Measurements from ENCODE around the gene TLR4.

The TLR4 gene

DNA sequence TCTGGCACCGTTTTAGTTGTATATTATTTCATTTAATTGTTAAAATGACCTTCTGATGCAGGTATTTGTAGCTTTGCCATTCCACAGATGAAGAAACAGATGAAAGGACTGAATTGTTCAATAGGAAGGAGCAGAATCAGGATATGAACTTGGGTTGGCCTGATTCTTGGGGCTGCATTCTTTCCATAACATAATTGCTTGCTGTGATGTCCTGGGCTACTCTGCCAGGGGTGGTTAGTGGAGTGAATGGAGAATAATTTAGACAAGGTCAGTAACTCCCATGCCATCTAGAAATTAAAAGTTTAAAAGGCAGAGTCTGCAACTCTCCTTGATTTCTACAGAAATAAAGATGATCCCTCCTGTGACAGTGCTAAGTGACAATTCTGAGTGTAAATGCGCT, 15.9 kb downstream of the TLR4 start:
- Histone ChIP-seq H3K4me3 (replicated peaks; ENCODE audit: low read depth, low read length) (no peak overlapping the region), H3K27me3 (replicated peaks; ENCODE audit: control insufficient read depth, insufficient read depth, low read length) (no peaks in the 10 kb centered on the region), H3K36me3 (ENCODE audit: control insufficient read depth, insufficient read depth, low read length) (no peaks in the 10 kb centered on the region)
- TF ChIP-seq, protein P1, sequence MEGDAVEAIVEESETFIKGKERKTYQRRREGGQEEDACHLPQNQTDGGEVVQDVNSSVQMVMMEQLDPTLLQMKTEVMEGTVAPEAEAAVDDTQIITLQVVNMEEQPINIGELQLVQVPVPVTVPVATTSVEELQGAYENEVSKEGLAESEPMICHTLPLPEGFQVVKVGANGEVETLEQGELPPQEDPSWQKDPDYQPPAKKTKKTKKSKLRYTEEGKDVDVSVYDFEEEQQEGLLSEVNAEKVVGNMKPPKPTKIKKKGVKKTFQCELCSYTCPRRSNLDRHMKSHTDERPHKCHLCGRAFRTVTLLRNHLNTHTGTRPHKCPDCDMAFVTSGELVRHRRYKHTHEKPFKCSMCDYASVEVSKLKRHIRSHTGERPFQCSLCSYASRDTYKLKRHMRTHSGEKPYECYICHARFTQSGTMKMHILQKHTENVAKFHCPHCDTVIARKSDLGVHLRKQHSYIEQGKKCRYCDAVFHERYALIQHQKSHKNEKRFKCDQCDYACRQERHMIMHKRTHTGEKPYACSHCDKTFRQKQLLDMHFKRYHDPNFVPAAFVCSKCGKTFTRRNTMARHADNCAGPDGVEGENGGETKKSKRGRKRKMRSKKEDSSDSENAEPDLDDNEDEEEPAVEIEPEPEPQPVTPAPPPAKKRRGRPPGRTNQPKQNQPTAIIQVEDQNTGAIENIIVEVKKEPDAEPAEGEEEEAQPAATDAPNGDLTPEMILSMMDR (IDR thresholded peaks at IDR 0.05; ENCODE audit: insufficient read depth, low read length, poor library complexity, severe bottlenecking) = no peak
- DNase-seq (ENCODE audit: extremely low read depth, insufficient read length) = no peak

DNA sequence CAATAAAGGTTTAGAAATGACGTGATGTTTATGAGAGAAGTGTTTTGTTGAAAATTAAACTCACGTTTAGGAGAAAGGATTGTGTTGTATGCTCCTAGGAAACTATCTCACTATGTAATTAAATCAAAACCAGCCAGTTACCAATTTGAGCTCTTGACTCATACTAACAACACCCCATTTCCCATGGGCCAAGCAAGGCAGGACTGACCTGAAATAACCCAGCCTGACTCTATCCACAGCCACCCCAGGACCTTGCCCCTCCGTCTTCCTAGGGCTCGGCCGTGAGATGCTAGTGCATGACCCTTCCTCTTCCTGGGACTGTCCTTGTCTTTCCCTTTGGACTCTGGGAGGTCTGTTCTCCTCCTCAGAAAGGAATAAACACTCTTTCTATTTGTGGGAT, 16.4 kb downstream of the TLR4 start:
- no peaks in the 10 kb centered on the region for H3K27me3 ChIP-seq (replicated peaks; ENCODE audit: control insufficient read depth, insufficient read depth, low read length)
- no peaks in the 10 kb centered on the region for H3K36me3 ChIP-seq (ENCODE audit: control insufficient read depth, insufficient read depth, low read length)
- H3K4me3 ChIP-seq (replicated peaks; ENCODE audit: low read depth, low read length) = no peak overlapping the region
- TF ChIP-seq, protein P1 (IDR thresholded peaks at IDR 0.05; ENCODE audit: insufficient read depth, low read length, poor library complexity, severe bottlenecking) = no peak
- DNase-seq (ENCODE audit: extremely low read depth, insufficient read length) = no peak

DNA sequence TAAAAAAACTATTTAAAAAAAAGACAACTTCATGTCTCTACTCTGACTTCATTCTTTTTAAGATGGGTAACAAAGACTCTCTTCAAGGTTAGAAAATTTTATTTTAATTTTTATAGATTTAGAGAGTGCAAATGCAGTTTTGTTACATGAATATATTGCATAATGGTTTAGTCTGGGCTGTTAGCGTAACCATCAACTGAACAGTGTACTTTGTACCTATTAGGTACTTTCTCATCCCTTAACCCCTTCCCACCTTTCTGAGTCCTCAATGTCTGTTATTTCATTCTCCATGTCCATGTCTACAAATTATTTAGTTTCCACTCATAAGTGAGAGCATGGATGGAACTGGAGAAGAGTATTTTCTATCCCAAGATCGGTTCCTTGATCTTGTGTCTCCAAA, 16.8 kb downstream of the TLR4 start:
- H3K36me3 ChIP-seq (ENCODE audit: control insufficient read depth, insufficient read depth, low read length) = no peaks in the 10 kb centered on the region
- no peak overlapping the region for H3K4me3 ChIP-seq (replicated peaks; ENCODE audit: low read depth, low read length)
- TF ChIP-seq, protein P1 (IDR thresholded peaks at IDR 0.05; ENCODE audit: insufficient read depth, low read length, poor library complexity, severe bottlenecking) = no peak
- no peak for DNase-seq (ENCODE audit: extremely low read depth, insufficient read length)
- H3K27me3 ChIP-seq (replicated peaks; ENCODE audit: control insufficient read depth, insufficient read depth, low read length) = 0 out of 2 replicates have a peak, but pooled peaks cover 1% of the 10 kb centered on the region

DNA sequence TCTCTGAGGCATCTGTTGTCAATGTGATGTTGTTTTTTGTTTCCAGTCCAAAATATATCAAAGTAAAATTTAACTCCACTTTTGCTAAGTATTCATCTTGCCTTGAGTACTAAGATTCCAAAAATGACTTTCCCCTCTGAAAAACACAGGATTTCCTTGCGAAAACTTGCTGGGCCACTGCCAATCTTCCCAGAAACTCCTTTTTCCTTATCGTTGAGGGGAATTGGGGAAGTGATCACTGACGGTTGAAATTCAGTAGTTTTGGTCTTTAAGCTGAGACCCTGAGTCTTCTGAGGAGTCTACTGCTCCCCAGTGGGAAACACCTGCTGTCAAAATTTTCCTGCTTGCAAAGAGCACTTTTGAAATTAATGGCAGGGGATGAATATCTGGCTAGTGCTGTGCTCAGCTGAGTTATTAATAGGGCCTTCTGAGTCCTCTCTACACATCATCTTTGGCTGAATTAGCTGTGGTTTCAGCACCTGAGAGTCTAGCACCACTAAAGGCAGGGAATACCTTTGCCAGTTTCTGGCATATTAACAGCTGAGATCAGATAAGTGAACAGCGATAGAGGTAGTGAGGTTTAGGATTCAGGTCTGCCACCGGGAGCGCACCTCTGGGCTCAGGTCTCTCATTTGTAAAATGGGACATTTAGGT, 18.0 kb downstream of the TLR4 start:
- no peak for DNase-seq (ENCODE audit: extremely low read depth, insufficient read length)
- no peak overlapping the region for H3K4me3 ChIP-seq (replicated peaks; ENCODE audit: low read depth, low read length)
- no peaks in the 10 kb centered on the region for H3K36me3 ChIP-seq (ENCODE audit: control insufficient read depth, insufficient read depth, low read length)
- TF ChIP-seq, protein P1 (IDR thresholded peaks at IDR 0.05; ENCODE audit: insufficient read depth, low read length, poor library complexity, severe bottlenecking) = no peak
- 0 out of 2 replicates have a peak, but pooled peaks cover 1% of the 10 kb centered on the region for H3K27me3 ChIP-seq (replicated peaks; ENCODE audit: control insufficient read depth, insufficient read depth, low read length)

DNA sequence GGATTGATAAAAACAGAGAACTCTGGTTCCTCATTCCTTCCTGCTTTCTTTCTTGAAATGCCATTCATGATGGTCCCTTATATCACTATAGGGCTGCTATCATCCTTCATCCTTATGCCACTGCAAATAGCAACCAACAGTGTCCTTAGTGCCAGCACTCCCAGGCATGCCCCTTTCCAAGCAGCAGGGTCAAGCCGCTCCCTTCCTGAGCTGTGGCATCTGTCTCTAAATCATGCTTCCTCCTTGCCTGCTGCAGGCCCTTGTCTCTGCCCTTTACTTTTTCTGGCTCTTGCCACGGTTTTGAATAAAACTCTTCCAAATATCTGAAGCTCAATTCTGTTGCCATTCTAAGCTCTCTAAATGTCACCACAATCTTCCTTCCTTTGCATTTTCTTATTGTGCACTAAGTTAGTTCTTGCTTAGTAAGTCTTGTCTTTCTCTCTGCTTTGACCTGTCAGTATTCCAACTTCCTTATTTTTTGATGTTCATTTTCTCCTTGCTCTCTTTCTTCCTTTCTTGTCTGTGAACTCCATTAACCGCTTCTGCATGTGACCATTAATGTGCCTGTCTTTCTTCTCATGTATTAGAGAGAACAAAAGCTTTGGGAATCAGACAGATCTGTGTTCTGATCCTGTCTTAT, 19.9 kb downstream of the TLR4 start:
- DNase-seq (ENCODE audit: extremely low read depth, insufficient read length) = no peak
- H3K36me3 ChIP-seq (ENCODE audit: control insufficient read depth, insufficient read depth, low read length) = no peaks in the 10 kb centered on the region
- 0 out of 2 replicates have a peak, but pooled peaks cover 1% of the 10 kb centered on the region for H3K27me3 ChIP-seq (replicated peaks; ENCODE audit: control insufficient read depth, insufficient read depth, low read length)
- H3K4me3 ChIP-seq (replicated peaks; ENCODE audit: low read depth, low read length) = no peak overlapping the region
- TF ChIP-seq, protein P1 (IDR thresholded peaks at IDR 0.05; ENCODE audit: insufficient read depth, low read length, poor library complexity, severe bottlenecking) = no peak
